Measurements from ENCODE around the gene SPRTN.

- TF ChIP-seq POLR2AphosphoS5 (IDR thresholded peaks at IDR 0.05; ENCODE audit: low read depth, low read length), result no peak
- no peak for TF ChIP-seq POLR2A (IDR thresholded peaks at IDR 0.05; ENCODE audit: low read depth, low read length)
Observed at GRCh38 chr1:231362325-231362724, 24.2 kb downstream of the SPRTN start.

All from GM12891 (cell line).